HCT116 (cell line): ENCODE measurements around the gene ACACB. TPM values are rescaled to one million over a fixed set of nuclear protein-coding genes. Genes with fewer than 3 reads are reported as not detected.

Experiments used
- ATAC-seq: fragments of 200-7000 bp; cut with Tn5 transposase; 2 replicates; pipeline ENCODE4 v1.9.1; 2020; ENCODE audit warnings: mild to moderate bottlenecking, moderate library complexity
- BruUV-seq: library from RNA; stranded (reverse); fragments of 400-500 nt; replicated peaks from 2 replicates; lab custom pipeline; 2021; lab: Mats Ljungman, UMichigan
- CTCF ChIA-PET: fragments of 300-600 bp; sonication (Branson Sonifier 250); formaldehyde crosslinking; loops from one replicate; lab custom pipeline; 2021; ENCODE audit warnings: antibody characterized with exemption; lab: Charles Lee
- POLR2A ChIA-PET: fragments of 300-600, 350-600 bp; sonication (Branson Sonifier 250); formaldehyde crosslinking; loops from one replicate; lab custom pipeline; 2021; ENCODE audit warnings: antibody characterized with exemption; lab: Charles Lee
- RAD21 ChIA-PET, 2 experiments: fragments of 300-600 bp; sonication (Branson Sonifier 250); formaldehyde crosslinking; loops; one replicate each; lab custom pipeline; 2023; ENCODE audit warnings: low total read pairs in 2 of 2; ENCODE audit not compliant: uncharacterized antibody in 2 of 2, unreplicated experiment in 2 of 2, low non-redundant PET in 1 of 2; lab: Charles Lee
- DNase-seq: peaks from one replicate; pipeline ENCODE4 v3.0.0-alpha.2; 2010; ENCODE audit warnings: low read depth, low spot score
- H2AFZ ChIP-seq: fragments of 200-600 bp; shearing (Covaris generic), sonication (generic); 2 replicates; pipeline ENCODE4 v1.6.1; 2017; ENCODE audit warnings: low read depth, mixed run types, mixed read lengths, antibody characterized with exemption, low read length; ENCODE audit not compliant: poor library complexity, severe bottlenecking
- H3K27ac ChIP-seq: 2 replicates; pipeline ENCODE4 v1.5.1; 2012; ENCODE audit warnings: low read depth, low read length
- H3K27me3 ChIP-seq: fragments of 200-600 bp; sonication (generic); 2 replicates; pipeline ENCODE4 v1.6.1; 2016; ENCODE audit warnings: mixed run types, low read length, mixed read lengths; ENCODE audit not compliant: insufficient read depth
- H3K36me3 ChIP-seq, 2 experiments: fragments of 200-500 bp in 1 of 2; fragments of 200-600 bp in 1 of 2; sonication (Bioruptor generic) in 1 of 2; sonication (generic) in 1 of 2; 2 replicates each; pipeline versions ENCODE4 v1.5.1 to v1.6.1; 2014 to 2016; ENCODE audit warnings: low read length in 2 of 2, inconsistent platforms in 1 of 2, mixed read lengths in 1 of 2, mixed run types in 1 of 2; ENCODE audit not compliant: insufficient read depth in 2 of 2, control insufficient read depth in 1 of 2
- H3K4me1 ChIP-seq, 2 experiments: fragments of 200-600 bp in 1 of 2; sonication (generic) in 1 of 2; 2 replicates each; pipeline versions ENCODE4 v1.5.1 to v1.6.1; 2012 to 2017; ENCODE audit warnings: low read length in 2 of 2, inconsistent platforms in 1 of 2, mild to moderate bottlenecking in 1 of 2, mixed read lengths in 1 of 2, mixed run types in 1 of 2, moderate library complexity in 1 of 2; ENCODE audit not compliant: insufficient read depth in 2 of 2, control insufficient read depth in 1 of 2
- H3K4me2 ChIP-seq: fragments of 200-600 bp; sonication (generic); 2 replicates; pipeline ENCODE4 v1.6.1; 2017; ENCODE audit warnings: mixed run types, low read length, mixed read lengths
- H3K4me3 ChIP-seq, 2 experiments: fragments of 200-600 bp in 1 of 2; sonication (generic) in 1 of 2; replicated peaks in 1 of 2; 2 replicates each; pipeline ENCODE4 v1.5.1; 2011 to 2016; ENCODE audit warnings: low read length in 2 of 2, control low read depth in 1 of 2, low read depth in 1 of 2, mild to moderate bottlenecking in 1 of 2, mixed read lengths in 1 of 2, mixed run types in 1 of 2
- H3K79me2 ChIP-seq: fragments of 200-600 bp; sonication (generic); 2 replicates; pipeline ENCODE4 v1.6.1; 2017; ENCODE audit warnings: mild to moderate bottlenecking, mixed run types, low read length, moderate library complexity, mixed read lengths; ENCODE audit not compliant: insufficient read depth
- H3K9ac ChIP-seq: fragments of 200-600 bp; sonication (generic); 2 replicates; pipeline ENCODE4 v1.6.1; 2016; ENCODE audit warnings: low read length, mixed read lengths
- H3K9me2 ChIP-seq: fragments of 200-600 bp; sonication (generic), shearing (Covaris generic); 2 replicates; pipeline ENCODE4 v1.6.1; 2017; ENCODE audit warnings: mixed run types, mild to moderate bottlenecking, moderate library complexity; ENCODE audit not compliant: insufficient read depth
- H3K9me3 ChIP-seq, 2 experiments: fragments of 200-500 bp in 1 of 2; fragments of 200-600 bp in 1 of 2; sonication (Bioruptor generic) in 1 of 2; sonication (generic) in 1 of 2; 2 replicates each; pipeline ENCODE4 v1.6.1; 2014 to 2017; ENCODE audit warnings: low read length in 2 of 2, mixed read lengths in 2 of 2, inconsistent platforms in 1 of 2, low read depth in 1 of 2, mild to moderate bottlenecking in 1 of 2, mixed run types in 1 of 2, moderate library complexity in 1 of 2; ENCODE audit not compliant: control insufficient read depth in 1 of 2, insufficient read depth in 1 of 2
- H4K20me1 ChIP-seq: fragments of 200-600 bp; sonication (generic), shearing (Covaris generic); 2 replicates; pipeline ENCODE4 v1.6.1; 2017; ENCODE audit warnings: mixed run types, mild to moderate bottlenecking, moderate library complexity; ENCODE audit not compliant: insufficient read depth
- CEBPB ChIP-seq: IDR thresholded peaks from 2 replicates; pipeline ENCODE4 v1.6.1; 2012; ENCODE audit warnings: low read depth
- EGR1 ChIP-seq: IDR thresholded peaks from 2 replicates; pipeline ENCODE4 v1.6.1; 2012; ENCODE audit warnings: low read depth
- EZH2phosphoT487 ChIP-seq: fragments of 200-600 bp; IDR thresholded peaks from 2 replicates; pipeline ENCODE4 v1.6.1; 2018; ENCODE audit warnings: antibody characterized with exemption, borderline replicate concordance
- FOSL1 ChIP-seq: IDR thresholded peaks from 2 replicates; pipeline ENCODE4 v1.6.1; 2012; ENCODE audit warnings: low read depth
- POLR2A ChIP-seq: IDR thresholded peaks from 2 replicates; pipeline ENCODE4 v1.7.0; 2011; ENCODE audit warnings: borderline replicate concordance; ENCODE audit not compliant: insufficient read depth, insufficient read length; ENCODE audit errors: extremely low read depth
- POLR2AphosphoS5 ChIP-seq: IDR thresholded peaks from 2 replicates; pipeline ENCODE4 v1.6.1; 2011; ENCODE audit warnings: mild to moderate bottlenecking, low read depth, low read length, moderate library complexity
- RAD21 ChIP-seq: IDR thresholded peaks from 2 replicates; pipeline ENCODE4 v1.6.1; 2012; ENCODE audit warnings: low read depth, mild to moderate bottlenecking
- SP1 ChIP-seq: IDR thresholded peaks from 2 replicates; pipeline ENCODE4 v1.6.1; 2012; ENCODE audit warnings: low read depth
- intact Hi-C: fragments of 100-400 bp; cut with micrococcal nuclease; formaldehyde crosslinking; loops from 2 replicates; pipeline ENCODE4 v1.10.0; 2022
- total RNA-seq: library from RNA; stranded (reverse); gene quantifications from one replicate; pipeline ENCODE4 v1.2.1, GENCODE V29; 2021; ENCODE audit not compliant: unreplicated experiment
- TF ChIP-seq, protein P1 (sequence below), 3 experiments: fragments of 200-600 bp in 1 of 3; sonication (generic) in 1 of 3; IDR thresholded peaks in 2 of 3; conservative IDR thresholded peaks in 1 of 3; 2 replicates each; pipeline ENCODE4 v1.5.1; 2012 to 2017; ENCODE audit warnings: low read depth in 2 of 3, low read length in 2 of 3, antibody characterized with exemption in 1 of 3, borderline replicate concordance in 1 of 3, control low read depth in 1 of 3, mild to moderate bottlenecking in 1 of 3, mixed read lengths in 1 of 3, mixed run types in 1 of 3, moderate library complexity in 1 of 3; ENCODE audit not compliant: insufficient read depth in 1 of 3
- TF ChIP-seq, protein P2 (sequence below): IDR thresholded peaks from 2 replicates; pipeline ENCODE4 v1.6.1; 2011; ENCODE audit warnings: mild to moderate bottlenecking, low read length, moderate library complexity; ENCODE audit not compliant: insufficient replicate concordance; ENCODE audit errors: extremely low read depth

ACACB gene
- total RNA-seq, 1 experiment from 2014 or later = 11.1 TPM

DNA sequence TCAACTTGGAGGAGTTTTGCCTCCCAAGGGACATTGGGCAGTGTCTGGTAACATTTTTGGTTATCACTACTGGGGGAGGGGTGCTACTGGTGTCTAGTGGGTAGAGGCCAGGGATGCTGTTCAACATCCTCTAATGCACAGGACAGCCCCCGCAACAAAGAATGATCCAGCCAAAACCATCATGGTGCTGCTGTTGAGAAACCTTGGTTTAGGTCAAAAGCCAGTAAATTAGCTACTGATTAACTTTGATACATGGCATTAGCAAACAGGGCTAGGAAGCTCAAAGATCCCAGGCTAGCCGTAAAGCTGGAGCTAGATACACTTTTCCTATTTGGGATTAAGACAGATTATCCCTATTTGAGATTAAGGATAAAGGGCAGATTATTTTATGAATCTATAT, 32.0 kb upstream of the ACACB start:
- Histone ChIP-seq H4K20me1 (no peaks in the 10 kb centered on the region), H3K9ac (no peak overlapping the region), H3K27me3 (no peaks in the 10 kb centered on the region), H3K4me1 (no peaks in the 10 kb centered on the region), H3K79me2 (no peaks in the 10 kb centered on the region; the same call in 1 of the 2 replicates), H2AFZ (no peak overlapping the region), H3K4me2 (no peak overlapping the region), H3K27ac (no peak overlapping the region), H3K9me2 (no peaks in the 10 kb centered on the region), H3K9me3 (no peaks in the 10 kb centered on the region), H3K36me3 (peaks cover 12 to 27% of the 10 kb centered on the region in 2 experiments; a peak in 3 of 4 replicates), H3K4me3 (no peak overlapping the region)
- ChIA-PET CTCF (no interaction called here), RAD21 (no interaction called here), POLR2A (no interaction called here)
- DNase-seq (no peak), ATAC-seq (no peak)
- no peak for TF ChIP-seq FOSL1
- BruUV-seq = no TSS peak
- intact Hi-C loops = no loop called here

DNA sequence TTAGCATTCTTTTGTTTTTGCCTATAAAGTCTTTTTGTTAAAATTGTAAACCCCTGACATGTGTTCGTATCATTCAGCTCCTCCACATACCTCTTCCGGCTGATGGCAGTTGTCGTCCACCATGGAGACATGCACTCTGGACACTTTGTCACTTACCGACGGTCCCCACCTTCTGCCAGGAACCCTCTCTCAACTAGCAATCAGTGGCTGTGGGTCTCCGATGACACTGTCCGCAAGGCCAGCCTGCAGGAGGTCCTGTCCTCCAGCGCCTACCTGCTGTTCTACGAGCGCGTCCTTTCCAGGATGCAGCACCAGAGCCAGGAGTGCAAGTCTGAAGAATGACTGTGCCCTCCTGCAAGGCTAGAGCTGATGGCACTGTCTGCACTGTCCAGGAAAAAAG, 30.8 kb upstream of the ACACB start:
- no peak overlapping the region for H3K4me3 ChIP-seq
- H3K27ac ChIP-seq = no peak overlapping the region
- H3K27me3 ChIP-seq = no peaks in the 10 kb centered on the region
- H3K4me2 ChIP-seq = no peak overlapping the region
- H3K79me2 ChIP-seq = peaks cover 4% of the 10 kb centered on the region; the same call in 1 of the 2 replicates
- TF ChIP-seq POLR2AphosphoS5 (no peak), CEBPB (no peak), RAD21 (no peak), POLR2A (no peak), EGR1 (no peak), EZH2phosphoT487 (no peak), SP1 (no peak)
- TF ChIP-seq, protein P1, sequence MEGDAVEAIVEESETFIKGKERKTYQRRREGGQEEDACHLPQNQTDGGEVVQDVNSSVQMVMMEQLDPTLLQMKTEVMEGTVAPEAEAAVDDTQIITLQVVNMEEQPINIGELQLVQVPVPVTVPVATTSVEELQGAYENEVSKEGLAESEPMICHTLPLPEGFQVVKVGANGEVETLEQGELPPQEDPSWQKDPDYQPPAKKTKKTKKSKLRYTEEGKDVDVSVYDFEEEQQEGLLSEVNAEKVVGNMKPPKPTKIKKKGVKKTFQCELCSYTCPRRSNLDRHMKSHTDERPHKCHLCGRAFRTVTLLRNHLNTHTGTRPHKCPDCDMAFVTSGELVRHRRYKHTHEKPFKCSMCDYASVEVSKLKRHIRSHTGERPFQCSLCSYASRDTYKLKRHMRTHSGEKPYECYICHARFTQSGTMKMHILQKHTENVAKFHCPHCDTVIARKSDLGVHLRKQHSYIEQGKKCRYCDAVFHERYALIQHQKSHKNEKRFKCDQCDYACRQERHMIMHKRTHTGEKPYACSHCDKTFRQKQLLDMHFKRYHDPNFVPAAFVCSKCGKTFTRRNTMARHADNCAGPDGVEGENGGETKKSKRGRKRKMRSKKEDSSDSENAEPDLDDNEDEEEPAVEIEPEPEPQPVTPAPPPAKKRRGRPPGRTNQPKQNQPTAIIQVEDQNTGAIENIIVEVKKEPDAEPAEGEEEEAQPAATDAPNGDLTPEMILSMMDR (IDR thresholded peaks at IDR 0.05 in 2 of 3, conservative IDR thresholded peaks at IDR 0.05 in 1 of 3; ENCODE audit: borderline replicate concordance in 1 of 3, insufficient read depth in 1 of 3, low read depth in 2 of 3, low read length in 2 of 3) = no peak
- TF ChIP-seq, protein P2, sequence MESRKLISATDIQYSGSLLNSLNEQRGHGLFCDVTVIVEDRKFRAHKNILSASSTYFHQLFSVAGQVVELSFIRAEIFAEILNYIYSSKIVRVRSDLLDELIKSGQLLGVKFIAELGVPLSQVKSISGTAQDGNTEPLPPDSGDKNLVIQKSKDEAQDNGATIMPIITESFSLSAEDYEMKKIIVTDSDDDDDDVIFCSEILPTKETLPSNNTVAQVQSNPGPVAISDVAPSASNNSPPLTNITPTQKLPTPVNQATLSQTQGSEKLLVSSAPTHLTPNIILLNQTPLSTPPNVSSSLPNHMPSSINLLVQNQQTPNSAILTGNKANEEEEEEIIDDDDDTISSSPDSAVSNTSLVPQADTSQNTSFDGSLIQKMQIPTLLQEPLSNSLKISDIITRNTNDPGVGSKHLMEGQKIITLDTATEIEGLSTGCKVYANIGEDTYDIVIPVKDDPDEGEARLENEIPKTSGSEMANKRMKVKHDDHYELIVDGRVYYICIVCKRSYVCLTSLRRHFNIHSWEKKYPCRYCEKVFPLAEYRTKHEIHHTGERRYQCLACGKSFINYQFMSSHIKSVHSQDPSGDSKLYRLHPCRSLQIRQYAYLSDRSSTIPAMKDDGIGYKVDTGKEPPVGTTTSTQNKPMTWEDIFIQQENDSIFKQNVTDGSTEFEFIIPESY = no peak
- H3K9me2 ChIP-seq = no peaks in the 10 kb centered on the region
- ChIA-PET CTCF (no interaction called here), POLR2A (no interaction called here), RAD21 (no interaction called here)
- ATAC-seq = no peak
- H3K9me3 ChIP-seq = no peaks in the 10 kb centered on the region
- intact Hi-C loops = no loop called here
- peaks cover 19 to 29% of the 10 kb centered on the region in 2 experiments; a peak in 3 of 4 replicates for H3K36me3 ChIP-seq
- H3K9ac ChIP-seq = no peak overlapping the region
- H4K20me1 ChIP-seq = no peaks in the 10 kb centered on the region
- H2AFZ ChIP-seq = no peak overlapping the region
- BruUV-seq = no TSS peak
- DNase-seq = no peak
- no peaks in the 10 kb centered on the region for H3K4me1 ChIP-seq
